WI38 (cell line): ENCODE results near the gene CPLX1.

Experiments
- H3K4me3 ChIP-seq: 2 replicates; pipeline ENCODE4 v1.5.1; 2011; ENCODE audit warnings: low read depth, mild to moderate bottlenecking, control low read depth, low read length
- CTCF ChIP-seq: IDR thresholded peaks from 2 replicates; pipeline ENCODE4 v1.5.1; 2012; ENCODE audit warnings: low read depth, mild to moderate bottlenecking, control low read depth, low read length

Gene CPLX1

GRCh38 chr4:868421-868820, 42.5 kb upstream of the CPLX1 start:
- TF ChIP-seq CTCF: no peak
- H3K4me3 ChIP-seq: no peak overlapping the region

- TF ChIP-seq CTCF: no peak
These were observed 41.8 kb upstream of the CPLX1 start for GRCh38 chr4:867526-868250.

GRCh38 chr4:866761-867390, 40.9 kb upstream of the CPLX1 start:
- H3K4me3 ChIP-seq: no peak overlapping the region
- TF ChIP-seq CTCF: no peak

More at GRCh38 chr4:867526-868250, 41.8 kb upstream of the CPLX1 start:
- H3K4me3 ChIP-seq: no peak overlapping the region

- no peak for TF ChIP-seq CTCF
- no peak overlapping the region for H3K4me3 ChIP-seq
These were observed 40.3 kb upstream of the CPLX1 start for GRCh38 chr4:866068-866760.

GRCh38 chr4:865572-865971, 39.6 kb upstream of the CPLX1 start:
- H3K4me3 ChIP-seq: no peak overlapping the region
- TF ChIP-seq CTCF: no peak

- TF ChIP-seq CTCF: no peak
- H3K4me3 ChIP-seq: no peak overlapping the region
These were observed 39.2 kb upstream of the CPLX1 start for GRCh38 chr4:865121-865465.
